AG08395 (cell line): ENCODE data around the gene SGCE.

Source experiments
- DNase-seq: peaks from one replicate; pipeline ENCODE4 v3.0.0; 2012; ENCODE audit warnings: mixed read lengths, low spot score

The SGCE gene

DNA sequence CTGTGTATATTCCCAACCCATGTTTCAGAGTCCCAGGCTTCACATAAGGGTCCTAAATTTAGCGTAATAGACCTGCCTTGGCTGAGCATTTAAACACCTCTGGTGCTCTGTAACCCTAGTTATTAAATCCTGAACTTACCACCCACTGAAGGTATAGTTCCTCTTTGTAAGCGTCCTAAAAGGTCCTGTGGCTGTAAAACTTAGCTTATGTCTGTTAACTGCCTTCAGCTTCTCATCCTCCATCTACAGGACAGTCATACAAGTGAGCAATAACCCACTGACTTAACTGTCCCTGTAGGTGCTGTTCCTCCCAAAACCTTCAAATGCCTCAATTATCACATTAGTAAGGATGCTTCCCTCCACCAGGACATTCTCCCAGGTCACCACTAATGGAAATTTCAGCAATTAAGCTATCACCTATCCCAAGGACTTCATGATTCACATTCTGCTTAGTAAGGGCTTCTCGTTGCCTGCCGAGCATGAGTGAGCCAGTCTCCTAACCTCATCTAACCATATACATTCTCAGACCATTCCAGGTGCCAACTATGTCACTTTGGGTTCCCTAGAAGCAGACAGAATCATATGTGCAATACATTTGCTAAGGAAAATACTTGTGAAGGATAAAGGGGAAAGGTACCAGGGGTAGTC, 90.6 kb downstream of the SGCE start:
- no peak for DNase-seq

DNA sequence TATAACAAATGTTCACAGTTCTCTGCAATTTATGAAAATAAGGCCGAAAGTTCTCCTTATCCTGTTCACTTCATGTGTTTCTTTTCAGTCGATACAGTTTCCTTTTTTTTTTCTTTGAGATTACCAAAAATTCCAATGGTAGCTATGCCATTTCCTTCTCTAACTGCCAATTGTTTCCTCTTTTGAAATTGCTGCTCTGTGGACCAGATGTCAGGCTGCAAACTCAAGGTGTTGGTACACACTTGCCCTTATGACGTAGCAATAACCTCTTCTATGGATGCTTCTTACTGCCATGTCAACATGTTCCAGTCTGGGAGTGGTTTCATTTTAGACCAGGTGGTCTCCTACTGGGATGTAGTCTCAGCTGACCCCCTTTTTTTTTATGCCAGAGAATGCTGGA, 93.4 kb downstream of the SGCE start:
- no peak for DNase-seq

DNA sequence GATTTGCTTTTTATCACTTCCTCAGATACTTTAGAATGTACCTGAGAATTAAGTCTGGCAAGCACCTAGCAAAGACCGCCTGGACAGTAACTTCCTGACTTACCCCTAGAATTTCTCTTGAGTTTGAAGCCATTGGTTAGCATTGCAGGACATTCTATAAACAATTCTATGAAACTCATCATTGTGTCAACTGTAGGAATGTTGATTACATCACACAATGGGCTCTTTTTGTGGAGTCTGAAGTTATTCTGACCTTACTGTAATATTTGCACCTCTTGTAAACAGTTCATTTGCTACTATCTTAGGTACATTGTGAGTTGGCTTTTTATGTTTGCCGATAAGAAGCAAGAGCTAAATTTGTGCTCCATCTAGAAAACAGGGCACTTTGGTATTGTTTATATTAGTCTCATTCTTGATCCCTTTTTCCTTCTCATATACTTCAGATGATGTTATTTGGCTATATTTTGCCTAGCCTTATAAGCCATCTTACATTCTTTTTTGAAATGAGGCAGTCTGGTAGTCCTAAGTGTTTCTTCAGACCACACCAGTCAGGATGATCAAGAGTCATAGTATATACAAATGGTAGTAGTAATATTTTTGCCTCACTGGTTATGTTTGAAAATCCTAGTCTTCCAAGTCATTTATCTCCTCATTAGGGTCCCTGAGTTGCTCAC, 94.0 kb downstream of the SGCE start:
- peak; percentile 9 for DNase-seq

DNA sequence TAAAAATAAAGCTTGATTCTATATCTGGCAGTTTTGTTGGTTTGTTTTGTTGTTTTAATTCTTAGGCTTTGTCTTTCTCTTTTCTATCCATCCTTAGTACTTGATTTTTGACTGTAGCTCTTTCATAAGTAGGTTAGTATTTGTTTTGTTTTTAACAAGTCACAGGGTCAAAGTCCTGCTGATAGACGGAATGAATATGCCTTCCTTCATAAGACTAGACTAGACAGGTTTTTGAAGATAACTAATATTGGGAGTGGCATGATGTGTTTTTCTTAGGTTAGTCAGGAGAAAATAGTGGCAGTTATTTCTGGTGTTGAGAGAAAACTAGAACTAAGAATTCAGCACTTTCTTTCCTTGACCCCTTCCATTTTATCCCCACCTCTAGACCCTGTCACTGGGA, 96.0 kb downstream of the SGCE start:
- DNase-seq = no peak

DNA sequence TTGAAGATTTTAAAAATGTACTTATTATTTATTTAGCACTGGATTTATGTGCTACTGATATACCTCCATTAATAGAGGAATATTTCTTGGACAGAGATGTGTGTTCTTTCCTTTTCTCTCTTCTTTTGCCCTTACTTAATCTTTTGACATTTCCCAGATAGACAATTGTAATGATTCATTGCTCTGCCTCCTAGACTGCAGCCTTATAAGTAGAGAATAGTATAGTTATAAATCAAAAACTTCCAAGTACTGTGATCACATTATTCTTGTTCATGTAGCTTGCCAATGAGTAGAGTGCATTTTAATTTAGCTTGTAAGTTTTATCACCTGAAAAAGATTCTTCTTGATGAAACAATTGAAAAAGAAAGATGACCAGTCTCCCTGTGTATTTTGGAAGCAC, 98.7 kb downstream of the SGCE start:
- DNase-seq = no peak

DNA sequence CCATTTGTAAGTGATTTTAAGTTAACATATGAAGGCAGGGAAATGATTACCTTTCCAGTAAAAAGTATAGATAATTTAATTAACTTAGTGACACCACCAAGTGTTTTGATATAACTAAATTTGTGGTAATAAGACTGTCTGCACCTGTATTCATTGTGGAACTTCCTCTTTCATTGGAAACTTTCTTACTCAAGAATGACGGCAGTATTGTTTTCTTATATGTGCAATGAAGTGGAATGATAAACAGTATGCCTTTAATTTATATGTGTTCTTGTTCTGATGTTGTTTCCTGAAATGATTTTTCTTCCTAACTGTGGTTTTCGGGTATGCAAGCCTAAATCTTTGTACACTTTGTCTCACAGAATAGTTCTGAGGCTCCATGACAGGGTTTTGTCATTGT, 99.9 kb downstream of the SGCE start:
- DNase-seq = no peak

DNA sequence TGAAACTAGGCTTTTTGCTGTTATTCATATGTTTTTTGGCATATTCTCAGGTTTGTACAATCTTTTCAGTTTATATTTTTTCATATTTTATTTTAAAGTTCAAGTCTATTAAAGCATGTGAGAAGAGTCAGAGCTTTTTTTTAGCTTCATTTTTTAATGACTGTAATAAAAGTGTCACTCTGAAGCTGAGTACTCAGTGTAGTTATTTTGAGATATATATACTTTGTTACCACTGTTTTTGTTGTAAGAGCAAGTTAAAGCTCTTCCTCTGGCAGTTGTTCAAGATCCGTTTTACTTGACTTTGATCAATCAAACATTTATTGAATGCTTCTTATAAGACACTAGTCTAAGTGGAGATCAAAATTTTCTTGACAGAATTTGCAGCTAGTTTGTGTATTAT, 108.8 kb downstream of the SGCE start:
- DNase-seq = no peak

DNA sequence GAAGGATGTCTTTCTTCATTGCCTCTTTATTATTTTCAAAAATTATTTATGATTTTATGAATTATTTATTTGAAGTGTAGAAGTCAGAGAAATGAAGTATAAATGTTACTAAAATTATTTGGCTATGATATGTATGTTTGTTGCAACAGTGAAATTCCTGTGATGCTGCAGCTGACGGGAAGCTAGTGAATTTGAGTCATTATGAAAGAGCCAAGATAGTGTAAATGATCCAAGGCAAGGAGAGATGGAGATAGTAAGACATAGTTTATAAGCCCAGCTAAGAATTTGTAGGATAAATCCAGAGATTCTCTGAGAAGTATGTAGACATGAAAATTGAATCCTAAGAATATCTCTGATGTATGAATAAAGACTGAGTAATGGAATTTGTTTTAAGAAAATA, 115.5 kb downstream of the SGCE start:
- no peak for DNase-seq
